Effector memory CD4-positive, alpha-beta T cell (primary cell): ENCODE measurements around the gene CCDC102B.

ENCODE experiments used
- DNase-seq, 3 donors: peaks; one replicate each; pipeline ENCODE4 v3.0.0-alpha.2; 2020
- H3K27ac ChIP-seq: 2 replicates; pipeline ENCODE4 v1.7.0; 2013; ENCODE audit warnings: mild to moderate bottlenecking, low read length, moderate library complexity; ENCODE audit not compliant: insufficient read depth, poor library complexity, severe bottlenecking
- H3K27me3 ChIP-seq: replicated peaks from 2 replicates; pipeline ENCODE4 v1.7.0; 2013; ENCODE audit warnings: mild to moderate bottlenecking, low read length; ENCODE audit not compliant: insufficient read depth, control insufficient read depth, poor library complexity, severe bottlenecking
- H3K36me3 ChIP-seq: 2 replicates; pipeline ENCODE4 v1.7.0; 2013; ENCODE audit warnings: mild to moderate bottlenecking, low read length, moderate library complexity; ENCODE audit not compliant: control insufficient read depth, insufficient read depth
- H3K4me1 ChIP-seq: 2 replicates; pipeline ENCODE4 v1.7.0; 2013; ENCODE audit warnings: low read length, mild to moderate bottlenecking; ENCODE audit not compliant: control insufficient read depth, insufficient read depth, poor library complexity, severe bottlenecking
- H3K4me3 ChIP-seq: 2 replicates; pipeline ENCODE4 v1.7.0; 2013; ENCODE audit warnings: low read length, low read depth, mild to moderate bottlenecking; ENCODE audit not compliant: insufficient read depth, poor library complexity, severe bottlenecking
- H3K9me3 ChIP-seq: 2 replicates; pipeline ENCODE4 v1.7.0; 2013; ENCODE audit warnings: mild to moderate bottlenecking, low read length, moderate library complexity; ENCODE audit not compliant: control insufficient read depth

Gene CCDC102B

GRCh38 chr18:68842951-68843350 is 45.1 kb downstream of the CCDC102B start:
- H3K27me3 ChIP-seq, result no peaks in the 10 kb centered on the region
- no peak for DNase-seq
- no peak overlapping the region for H3K4me3 ChIP-seq
- H3K27ac ChIP-seq, result no peak overlapping the region
- no peaks in the 10 kb centered on the region for H3K4me1 ChIP-seq
- no peaks in the 10 kb centered on the region for H3K36me3 ChIP-seq
- H3K9me3 ChIP-seq, result no peaks in the 10 kb centered on the region

GRCh38 chr18:68843473-68844089 is 45.7 kb downstream of the CCDC102B start:
- Histone ChIP-seq H3K27me3 (no peaks in the 10 kb centered on the region), H3K36me3 (no peaks in the 10 kb centered on the region), H3K9me3 (no peaks in the 10 kb centered on the region), H3K4me3 (no peak overlapping the region), H3K27ac (no peak overlapping the region), H3K4me1 (no peaks in the 10 kb centered on the region)
- no peak for DNase-seq

DNA sequence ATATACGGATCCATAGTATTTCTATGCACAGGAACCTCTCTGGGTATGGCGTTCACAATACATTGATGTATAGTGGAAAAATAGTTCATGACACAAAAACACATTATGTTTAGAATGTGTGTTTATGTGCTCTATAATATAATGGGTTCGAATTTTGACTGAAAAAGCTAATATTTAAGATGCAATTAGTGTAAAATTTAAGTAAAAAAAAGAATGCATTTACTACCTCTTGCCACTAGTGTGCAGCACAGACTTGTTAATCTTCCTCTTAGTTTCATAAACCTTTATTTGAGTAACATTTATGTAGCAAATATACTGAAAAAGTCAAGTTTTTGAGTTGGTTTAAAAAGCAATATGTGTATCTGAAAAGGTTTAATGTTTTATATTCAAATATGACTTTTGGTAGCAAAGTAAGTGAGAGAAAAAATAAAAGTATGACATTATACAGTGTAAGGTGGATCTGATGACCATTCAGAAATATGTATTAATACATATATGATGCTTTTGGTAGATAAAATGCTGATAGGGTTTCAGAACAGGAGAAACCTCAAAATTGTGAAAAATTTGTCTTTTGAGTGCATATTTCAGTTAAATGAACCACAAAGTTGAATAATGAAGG is 49.4 kb downstream of the CCDC102B start:
- H3K4me1 ChIP-seq, result no peaks in the 10 kb centered on the region
- H3K4me3 ChIP-seq, result no peak overlapping the region
- H3K36me3 ChIP-seq, result no peaks in the 10 kb centered on the region
- no peak for DNase-seq
- no peaks in the 10 kb centered on the region for H3K9me3 ChIP-seq
- H3K27me3 ChIP-seq, result no peaks in the 10 kb centered on the region
- no peak overlapping the region for H3K27ac ChIP-seq

- no peak for DNase-seq
- no peak overlapping the region for H3K27ac ChIP-seq
Observed at GRCh38 chr18:68848242-68848641, 50.4 kb downstream of the CCDC102B start.

DNA sequence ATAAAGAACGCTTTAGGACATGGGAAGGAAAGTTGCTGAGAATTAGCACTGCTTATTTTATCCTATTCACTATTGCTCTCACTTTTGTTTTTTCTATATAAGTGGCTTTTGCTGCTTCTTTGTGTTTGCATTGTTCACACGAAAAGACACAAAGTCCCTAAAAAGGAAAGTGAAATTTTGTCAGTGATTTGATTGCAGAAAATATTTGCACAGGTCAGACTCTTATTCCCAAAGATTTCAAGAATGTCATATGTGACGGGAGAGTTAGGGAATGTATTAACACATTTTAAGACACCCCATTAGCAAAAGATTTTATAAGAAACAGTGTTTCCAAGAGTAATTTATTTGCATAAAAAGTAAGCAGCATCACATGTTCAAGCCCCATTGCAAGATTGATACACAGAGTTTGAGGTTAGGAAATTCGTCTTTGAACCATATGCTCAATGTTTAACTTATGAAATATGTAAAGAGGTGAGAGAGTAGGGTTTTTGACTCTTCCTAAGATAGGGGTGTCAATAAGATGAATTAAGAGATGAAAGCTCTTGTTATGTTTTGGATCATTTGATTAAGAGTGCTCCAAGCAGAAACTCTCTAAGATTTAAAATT is 57.0 kb downstream of the CCDC102B start:
- Histone ChIP-seq H3K9me3 (no peaks in the 10 kb centered on the region), H3K36me3 (no peaks in the 10 kb centered on the region), H3K4me1 (no peaks in the 10 kb centered on the region), H3K27me3 (no peaks in the 10 kb centered on the region), H3K4me3 (no peak overlapping the region), H3K27ac (no peak overlapping the region)
- DNase-seq, result no peak

More at GRCh38 chr18:68848242-68848641, 50.4 kb downstream of the CCDC102B start:
- H3K27me3 ChIP-seq, result no peaks in the 10 kb centered on the region
- no peaks in the 10 kb centered on the region for H3K36me3 ChIP-seq
- H3K4me1 ChIP-seq, result no peaks in the 10 kb centered on the region
- no peaks in the 10 kb centered on the region for H3K9me3 ChIP-seq
- H3K4me3 ChIP-seq, result no peak overlapping the region

DNA sequence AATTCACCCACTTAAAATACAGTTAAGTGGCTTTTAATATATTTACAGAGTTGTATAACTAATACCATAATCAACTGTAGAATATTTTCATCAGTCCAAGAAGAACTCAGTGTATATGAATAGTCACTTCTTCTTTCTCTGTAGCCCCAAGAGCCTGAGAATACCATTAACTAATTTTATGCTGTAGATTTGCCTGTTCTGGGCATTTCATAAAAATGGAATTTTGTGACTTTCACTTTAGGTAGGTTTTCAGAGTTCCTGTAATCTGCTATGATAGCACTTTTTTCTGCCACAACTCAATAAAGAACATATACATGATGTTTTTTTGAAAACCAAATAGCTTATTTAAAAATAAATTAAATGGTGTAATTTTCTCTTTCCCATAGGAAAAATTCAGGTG is 57.6 kb downstream of the CCDC102B start:
- no peak for DNase-seq
- H3K4me3 ChIP-seq, result no peak overlapping the region
- H3K27me3 ChIP-seq, result no peaks in the 10 kb centered on the region
- H3K27ac ChIP-seq, result no peak overlapping the region
- H3K9me3 ChIP-seq, result no peaks in the 10 kb centered on the region
- H3K4me1 ChIP-seq, result no peaks in the 10 kb centered on the region
- H3K36me3 ChIP-seq, result no peaks in the 10 kb centered on the region

GRCh38 chr18:68861365-68861764 is 63.5 kb downstream of the CCDC102B start:
- H3K4me3 ChIP-seq, result no peak overlapping the region
- no peaks in the 10 kb centered on the region for H3K9me3 ChIP-seq
- no peak for DNase-seq
- no peaks in the 10 kb centered on the region for H3K4me1 ChIP-seq
- H3K27ac ChIP-seq, result no peak overlapping the region
- H3K36me3 ChIP-seq, result no peaks in the 10 kb centered on the region
- H3K27me3 ChIP-seq, result no peaks in the 10 kb centered on the region

DNA sequence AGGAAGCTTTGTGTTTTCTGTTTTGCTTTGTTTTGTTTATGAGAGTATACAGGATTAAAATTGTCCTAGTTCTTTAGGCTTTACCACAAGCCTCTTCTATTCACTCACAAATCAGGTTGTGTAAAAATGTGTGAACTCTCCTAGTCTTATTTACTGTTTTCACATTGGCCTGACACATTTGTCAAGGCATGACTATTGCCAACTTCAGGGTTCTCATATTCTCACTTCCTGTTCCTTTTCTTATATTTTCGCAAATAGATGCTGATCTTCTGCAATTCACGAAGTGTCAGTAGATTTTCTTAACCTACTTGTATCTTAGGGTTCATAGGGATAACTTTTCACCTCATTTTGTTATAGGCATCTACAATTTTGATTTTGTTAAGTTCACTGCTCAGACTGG is 67.1 kb downstream of the CCDC102B start:
- DNase-seq, result no peak
- H3K27me3 ChIP-seq, result no peaks in the 10 kb centered on the region
- no peaks in the 10 kb centered on the region for H3K9me3 ChIP-seq
- no peak overlapping the region for H3K27ac ChIP-seq
- no peak overlapping the region for H3K4me3 ChIP-seq
- no peaks in the 10 kb centered on the region for H3K36me3 ChIP-seq
- no peaks in the 10 kb centered on the region for H3K4me1 ChIP-seq

DNA sequence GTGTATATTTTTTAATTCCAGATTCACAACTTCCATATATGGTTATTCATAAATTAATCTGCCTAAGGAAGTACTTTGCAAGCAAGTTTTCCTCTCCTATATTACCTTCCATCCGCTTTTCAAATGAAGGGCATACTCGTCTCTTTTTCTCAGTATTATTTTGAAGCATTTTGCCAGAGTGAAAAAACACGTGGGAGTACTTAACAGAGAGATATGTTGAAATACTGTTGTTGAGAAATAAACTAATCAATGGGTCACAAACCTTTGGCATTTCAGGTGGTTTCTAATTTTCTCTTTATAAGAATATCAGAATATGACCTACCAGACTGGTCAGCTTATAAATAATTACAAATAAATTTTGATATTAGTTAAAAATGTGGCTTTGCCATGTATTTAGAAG is 67.6 kb downstream of the CCDC102B start:
- DNase-seq, result no peak
- Histone ChIP-seq H3K36me3 (no peaks in the 10 kb centered on the region), H3K4me1 (no peaks in the 10 kb centered on the region), H3K27me3 (no peaks in the 10 kb centered on the region), H3K27ac (no peak overlapping the region), H3K4me3 (no peak overlapping the region), H3K9me3 (no peaks in the 10 kb centered on the region)

- no peaks in the 10 kb centered on the region for H3K27me3 ChIP-seq
- H3K4me1 ChIP-seq, result no peaks in the 10 kb centered on the region
- H3K27ac ChIP-seq, result no peak overlapping the region
- no peak for DNase-seq
- H3K9me3 ChIP-seq, result no peaks in the 10 kb centered on the region
- H3K36me3 ChIP-seq, result no peaks in the 10 kb centered on the region
- no peak overlapping the region for H3K4me3 ChIP-seq
Observed at GRCh38 chr18:68873003-68873402, 75.1 kb downstream of the CCDC102B start.
